HG03378 (cell line): ENCODE measurements around the gene CORO2B.

Source experiments
- ATAC-seq: cut with Tn5 transposase; IDR thresholded peaks from one replicate; pipeline ENCODE4 v1.9.1; 2021; ENCODE audit warnings: mild to moderate bottlenecking, moderate library complexity; ENCODE audit not compliant: unreplicated experiment

The CORO2B gene

DNA sequence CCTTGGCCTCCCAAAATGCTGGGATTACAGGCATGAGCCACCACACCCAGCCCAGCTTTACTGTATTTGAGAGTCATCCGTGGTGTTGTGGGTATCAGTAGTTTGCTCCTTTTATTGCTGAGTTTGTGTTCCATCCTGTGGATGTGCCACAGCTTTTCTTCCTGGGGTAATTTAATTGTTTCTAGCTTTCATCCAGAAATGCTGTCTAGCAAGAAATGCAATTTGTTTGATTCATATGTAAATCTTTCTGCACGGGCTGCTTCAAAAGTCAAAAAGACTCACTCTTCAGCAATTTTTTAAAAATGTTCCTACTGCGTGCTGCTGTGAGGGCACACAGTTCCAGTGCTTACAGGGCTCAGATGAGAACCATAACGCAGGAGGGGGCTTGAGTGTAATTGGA lies 47.1 kb downstream of the CORO2B start:
- no peak for ATAC-seq

DNA sequence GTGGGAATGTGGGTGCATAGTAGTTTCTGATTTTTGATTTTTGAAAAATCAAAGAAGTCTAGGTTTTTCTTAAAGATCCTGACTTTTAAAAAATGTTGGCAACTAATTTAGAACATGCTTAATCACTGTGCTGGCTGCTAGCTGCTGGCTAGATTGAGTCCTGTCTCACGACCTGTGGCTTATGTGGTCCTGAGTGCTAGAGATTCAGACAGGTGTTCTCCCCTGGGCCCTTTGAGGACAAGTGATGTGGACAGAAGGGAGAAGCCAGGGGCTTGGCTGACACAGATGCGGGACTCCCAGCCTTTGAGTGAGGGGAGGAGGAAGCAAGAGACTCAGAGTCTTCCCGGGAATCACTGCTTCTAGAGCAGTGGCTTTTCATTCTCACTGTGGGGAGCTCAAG lies 47.5 kb downstream of the CORO2B start:
- no peak for ATAC-seq

DNA sequence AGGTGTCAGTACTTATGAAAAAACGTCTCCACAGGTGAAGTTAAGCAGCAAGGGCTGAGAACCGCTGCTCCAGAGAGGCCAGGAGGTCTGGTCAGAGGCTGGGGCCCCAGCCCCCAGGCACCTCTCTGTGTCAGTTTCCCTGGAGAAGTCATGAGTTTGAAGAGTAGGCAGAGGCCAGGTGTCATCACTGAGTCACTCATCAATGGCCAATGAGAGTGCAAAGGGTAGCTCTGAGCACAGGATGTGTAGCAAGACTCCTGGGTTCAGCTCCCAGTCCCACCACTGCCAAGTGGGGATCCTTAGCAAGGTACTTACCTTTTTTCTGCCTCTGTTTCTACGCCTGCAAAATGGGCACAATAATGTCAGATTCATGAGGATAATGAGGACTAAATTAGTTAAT lies 47.9 kb downstream of the CORO2B start:
- ATAC-seq: no peak

DNA sequence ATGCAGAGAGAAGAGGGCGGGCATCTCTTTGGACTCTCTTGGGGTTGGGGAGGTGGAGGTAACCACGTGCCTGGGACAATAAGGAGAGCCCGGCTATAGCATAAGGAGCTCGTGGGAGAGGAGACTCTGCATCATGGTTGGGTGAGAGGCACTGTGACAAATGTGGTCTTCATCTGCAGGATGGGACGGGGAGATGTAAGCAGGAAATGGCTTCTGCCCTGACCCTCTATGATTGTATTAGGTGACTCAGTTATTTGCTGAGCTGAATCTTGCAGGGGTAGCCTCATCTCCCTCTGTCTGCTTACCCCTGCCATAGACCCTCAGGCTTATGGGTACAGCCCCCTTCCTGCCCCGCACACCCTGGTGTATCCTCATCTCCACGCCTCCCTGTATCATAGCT lies 48.7 kb downstream of the CORO2B start:
- ATAC-seq: no peak

DNA sequence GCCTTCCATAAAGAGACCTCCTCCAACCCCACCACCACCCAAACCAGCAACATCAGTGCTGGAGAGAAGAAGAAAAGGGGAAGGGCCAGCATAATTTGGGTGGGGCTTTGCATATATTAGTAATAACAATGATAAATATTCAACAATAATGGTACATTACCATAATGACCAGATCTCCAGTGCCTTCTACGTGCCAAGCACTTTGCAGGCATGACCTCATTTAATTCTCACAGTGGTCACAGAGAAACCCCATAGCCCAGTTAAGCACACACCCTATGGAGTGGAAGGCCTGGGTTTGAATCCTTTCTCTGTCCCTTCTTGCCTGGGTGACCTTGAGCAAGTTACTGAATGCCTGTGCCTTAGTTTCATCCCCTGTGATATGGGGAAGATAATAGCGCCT lies 49.2 kb downstream of the CORO2B start:
- ATAC-seq: no peak

DNA sequence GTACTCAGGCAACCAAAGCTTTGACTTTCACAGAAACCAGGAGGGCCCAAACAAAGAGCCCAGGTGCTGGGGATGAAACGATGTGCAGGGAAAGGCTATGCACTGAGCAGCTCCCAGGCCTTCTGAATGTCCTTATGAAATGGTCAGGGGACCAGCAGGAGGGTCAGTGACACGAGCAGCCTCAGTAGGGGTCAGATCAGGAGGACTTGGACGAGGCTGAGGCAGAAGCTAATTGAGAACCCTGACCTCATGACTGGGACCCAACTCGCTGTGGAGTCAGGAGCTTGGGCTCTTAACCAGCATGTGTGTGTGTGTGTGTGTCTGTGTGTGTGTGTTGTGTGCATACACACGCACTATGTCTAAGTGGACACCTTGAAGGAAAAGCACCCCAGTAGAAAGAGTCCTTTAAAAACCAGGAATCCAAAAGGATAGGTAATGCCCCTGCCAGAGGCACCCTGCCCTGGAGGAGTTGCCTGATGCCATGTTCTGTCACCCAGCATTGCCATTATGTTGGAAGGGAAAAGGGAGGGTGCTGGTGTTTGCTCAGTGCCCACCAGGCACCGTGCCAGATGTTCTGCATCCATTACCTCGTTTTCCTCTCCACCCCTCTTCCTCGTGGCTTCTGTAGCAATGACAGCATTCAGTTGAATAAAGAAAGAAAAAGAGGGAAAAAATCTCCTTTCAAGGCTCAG lies 50.9 kb downstream of the CORO2B start:
- ATAC-seq: no peak

DNA sequence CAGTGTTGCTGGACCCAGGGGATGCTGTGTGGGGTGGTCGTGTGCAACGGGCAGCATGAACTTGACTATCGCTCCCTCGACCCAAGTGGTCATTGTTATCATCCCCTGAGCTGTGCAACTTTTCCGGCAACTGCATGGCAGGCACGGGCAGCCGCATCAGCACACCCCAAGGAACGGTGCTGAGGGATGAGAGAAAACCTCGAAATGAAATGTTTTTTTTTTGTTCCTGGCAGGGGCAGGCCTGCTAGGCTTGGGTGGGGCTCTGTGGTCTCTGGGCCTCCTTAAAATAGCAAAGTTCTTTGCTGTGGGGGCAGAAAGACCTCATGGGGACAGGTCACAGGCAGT lies 51.4 kb downstream of the CORO2B start:
- no peak for ATAC-seq

DNA sequence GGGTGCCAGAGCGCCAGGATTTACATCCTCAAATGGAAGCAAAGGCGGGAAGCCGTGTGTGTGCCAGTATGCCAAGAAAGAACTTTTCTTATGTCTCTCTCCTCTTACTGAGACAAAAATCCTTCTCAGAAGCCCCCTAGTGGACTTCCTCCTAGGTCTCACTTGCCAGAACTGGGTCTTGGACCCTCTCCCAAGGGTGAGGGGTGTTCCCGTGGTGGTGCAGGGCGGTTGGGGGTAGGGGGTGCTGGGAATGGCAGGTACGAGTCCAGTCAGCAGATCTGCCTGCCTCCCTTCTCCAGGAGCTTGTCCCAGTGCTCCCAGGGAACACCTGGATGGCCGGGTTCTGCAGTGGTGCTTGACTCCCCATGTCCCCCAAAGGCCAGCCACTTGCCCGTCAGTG lies 52.0 kb downstream of the CORO2B start:
- no peak for ATAC-seq

DNA sequence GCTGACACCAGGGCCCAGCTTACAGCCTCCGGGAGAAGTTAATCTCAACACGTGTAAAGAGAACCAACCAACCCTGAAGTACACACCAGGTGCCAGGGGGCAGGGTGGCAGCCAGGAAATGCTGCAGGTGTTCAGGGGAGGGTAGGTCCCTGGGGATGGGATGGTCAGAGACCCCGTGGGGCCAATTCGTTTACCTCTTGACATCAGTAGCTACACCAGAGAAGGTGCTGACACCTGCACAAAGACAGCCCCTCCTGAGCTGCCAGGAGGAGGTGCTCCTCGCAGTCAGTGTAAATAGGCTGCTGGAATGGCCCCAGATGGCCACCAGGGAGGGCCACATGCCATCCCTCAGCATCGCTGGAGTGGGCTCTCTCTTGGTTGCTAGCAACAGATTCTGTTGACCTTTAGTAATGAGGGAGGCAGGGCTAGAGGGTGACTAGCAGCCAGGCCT lies 52.8 kb downstream of the CORO2B start:
- ATAC-seq: no peak

DNA sequence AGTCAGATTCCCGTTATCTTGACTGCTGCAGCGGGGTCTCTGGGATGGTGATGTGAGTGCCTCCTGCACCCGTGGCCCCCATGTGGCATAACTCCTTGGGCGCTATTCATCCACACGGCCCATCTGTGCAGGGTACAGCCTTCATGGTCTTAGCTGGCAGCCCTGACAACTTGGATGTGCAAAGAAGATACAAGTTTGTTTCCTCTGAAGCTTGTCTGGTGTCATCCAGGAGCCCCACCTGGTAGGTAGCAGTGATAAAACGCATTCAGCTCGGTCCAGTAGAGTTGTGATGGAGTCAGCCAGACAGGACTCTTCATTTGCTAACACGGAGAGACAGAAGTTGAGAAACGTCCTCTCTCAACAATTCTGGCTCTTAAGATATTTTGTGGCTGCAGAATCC lies 53.3 kb downstream of the CORO2B start:
- no peak for ATAC-seq

DNA sequence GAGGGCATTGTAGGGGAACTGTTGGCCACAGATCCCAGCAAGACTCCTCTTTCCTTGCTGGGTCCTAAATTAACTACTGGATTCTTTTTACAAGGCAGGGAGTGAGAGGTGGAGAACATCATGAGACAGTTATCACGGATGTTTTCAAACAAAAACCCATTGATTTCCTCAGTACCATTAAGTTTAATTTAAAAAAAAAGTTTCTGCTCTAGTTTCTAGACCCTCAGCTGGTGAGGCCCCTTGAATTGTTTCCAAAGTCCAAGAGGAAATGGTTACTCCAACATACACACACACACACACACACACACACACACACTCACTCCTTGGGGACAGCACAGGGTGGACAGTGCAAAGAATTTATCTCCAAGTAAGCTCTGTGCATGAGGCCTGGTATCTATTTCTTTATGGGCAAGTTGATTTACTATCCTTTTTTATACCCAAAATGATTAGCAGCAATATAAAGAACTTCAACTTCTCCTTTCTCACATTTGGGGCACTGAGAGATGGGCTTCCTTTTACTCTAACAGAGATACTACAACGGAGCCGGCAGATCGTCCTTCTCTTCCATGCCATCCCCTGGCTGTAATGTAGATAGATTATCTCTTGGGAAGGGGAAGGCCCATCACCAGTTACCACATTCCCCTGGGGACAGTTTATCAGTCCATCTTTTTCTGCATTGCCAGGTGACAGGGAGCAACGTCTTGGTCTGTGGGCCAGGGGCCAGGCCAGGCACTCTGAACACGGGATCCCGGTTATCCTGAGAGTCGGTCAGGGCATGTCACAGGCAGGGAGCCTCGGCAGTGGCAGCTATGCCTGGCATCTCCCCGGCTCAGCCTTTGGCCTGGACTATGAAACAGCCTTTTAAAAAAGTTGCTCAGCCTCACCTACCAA lies 54.7 kb downstream of the CORO2B start:
- no peak for ATAC-seq

DNA sequence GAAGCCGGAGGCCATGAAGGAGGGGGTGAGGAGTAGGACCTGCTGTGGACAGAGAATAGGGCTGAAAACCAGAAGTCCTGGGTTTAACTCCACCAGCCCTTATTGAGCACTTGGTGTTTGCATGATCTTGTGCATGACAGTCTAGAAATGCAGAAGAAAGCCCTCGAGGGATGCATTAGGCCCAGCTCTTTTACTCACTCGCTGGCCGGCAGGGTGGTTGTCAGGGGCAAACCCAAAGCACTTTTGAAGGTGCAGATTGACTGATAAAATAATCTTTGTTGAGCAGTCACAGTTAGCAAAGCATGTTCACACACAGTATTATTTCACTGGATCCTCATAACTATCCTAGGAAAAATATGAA lies 55.3 kb downstream of the CORO2B start:
- ATAC-seq: no peak

DNA sequence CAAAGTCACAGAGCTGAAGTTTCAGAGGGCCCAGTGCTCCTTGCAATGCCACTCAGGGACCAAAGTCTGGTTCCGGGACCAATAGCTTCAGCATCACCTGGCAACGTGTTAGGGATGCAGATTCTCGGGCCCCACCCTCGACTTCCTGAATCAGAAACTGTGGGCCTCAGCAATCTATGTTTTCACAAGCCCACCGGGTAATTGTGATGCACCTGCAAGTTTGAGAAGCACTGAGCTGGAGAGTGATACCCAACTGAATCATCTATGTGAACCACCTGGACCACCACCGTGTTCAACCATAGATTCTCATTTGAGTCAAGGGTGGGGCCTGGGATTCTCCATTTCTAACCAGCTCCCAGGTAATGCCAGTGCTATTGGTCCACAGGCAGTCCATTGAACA lies 55.7 kb downstream of the CORO2B start:
- no peak for ATAC-seq

DNA sequence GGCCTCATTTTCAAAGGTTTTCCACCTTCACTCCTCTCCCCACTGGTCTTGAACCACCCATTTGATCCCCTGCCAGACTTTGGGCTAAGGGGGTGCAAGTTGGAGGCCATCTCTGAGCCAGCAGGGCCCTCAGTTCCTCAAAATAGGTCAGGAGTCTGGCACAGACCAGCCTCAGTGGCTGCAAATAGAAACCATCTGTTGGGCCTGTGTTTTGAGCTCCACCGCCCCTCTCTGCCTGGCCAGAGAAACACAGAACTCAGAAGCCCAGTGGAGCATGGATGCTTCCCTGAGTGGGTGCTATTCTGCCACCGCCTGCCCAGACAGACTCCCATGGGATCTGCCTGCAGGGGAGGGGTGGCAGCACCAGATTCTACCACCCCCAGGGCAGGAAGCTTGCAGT lies 56.3 kb downstream of the CORO2B start:
- ATAC-seq: no peak

DNA sequence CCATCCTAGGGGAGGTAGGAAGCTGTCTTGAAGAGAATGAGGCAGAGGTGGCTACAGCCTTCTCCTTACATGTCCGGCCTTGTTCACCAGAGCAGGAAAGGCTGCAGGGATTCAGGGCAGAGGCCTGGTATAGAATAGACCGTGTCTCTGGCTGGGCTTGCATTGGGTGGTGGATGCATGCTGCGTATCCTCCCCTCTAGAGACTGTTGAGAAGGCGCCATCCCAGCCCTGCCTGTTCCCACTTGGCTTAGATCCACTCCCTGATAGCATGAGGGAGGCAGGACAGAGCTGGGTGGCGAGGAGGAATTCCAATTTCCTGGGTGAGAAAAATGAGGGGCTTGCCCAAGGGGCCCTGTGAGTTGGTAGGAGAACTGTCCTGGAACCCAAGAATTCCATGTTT lies 57.5 kb downstream of the CORO2B start:
- ATAC-seq: no peak

DNA sequence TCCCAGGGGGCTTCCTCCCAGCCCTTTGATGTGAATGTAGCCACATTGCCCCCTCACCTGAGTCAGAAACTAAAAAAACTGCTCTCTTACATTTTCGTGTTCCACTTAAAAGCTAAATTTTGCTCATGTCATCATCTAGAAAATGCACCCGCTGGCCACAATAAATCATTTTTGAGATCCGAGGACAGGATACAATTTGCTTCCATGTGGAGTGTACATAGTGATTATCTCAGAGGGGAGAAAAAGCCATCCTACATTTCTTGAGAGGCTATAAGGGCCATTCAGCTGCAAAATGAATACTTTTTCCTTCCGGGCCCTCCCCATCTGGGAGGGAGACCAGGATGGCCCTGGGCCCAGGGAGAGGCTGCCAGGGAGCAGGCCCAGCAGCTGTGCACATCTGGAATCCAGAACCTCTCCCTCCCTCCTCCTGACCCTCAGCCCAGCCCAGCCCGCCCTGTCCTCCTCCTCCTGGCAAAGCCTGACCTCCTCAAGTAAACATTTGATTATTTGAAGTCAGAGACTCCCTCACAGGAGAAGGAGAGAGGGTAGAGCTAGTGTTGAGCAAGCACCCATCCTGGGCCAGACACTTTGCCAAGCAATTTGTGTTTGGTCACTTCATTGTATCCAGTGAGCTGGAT lies 59.1 kb downstream of the CORO2B start:
- ATAC-seq: no peak

DNA sequence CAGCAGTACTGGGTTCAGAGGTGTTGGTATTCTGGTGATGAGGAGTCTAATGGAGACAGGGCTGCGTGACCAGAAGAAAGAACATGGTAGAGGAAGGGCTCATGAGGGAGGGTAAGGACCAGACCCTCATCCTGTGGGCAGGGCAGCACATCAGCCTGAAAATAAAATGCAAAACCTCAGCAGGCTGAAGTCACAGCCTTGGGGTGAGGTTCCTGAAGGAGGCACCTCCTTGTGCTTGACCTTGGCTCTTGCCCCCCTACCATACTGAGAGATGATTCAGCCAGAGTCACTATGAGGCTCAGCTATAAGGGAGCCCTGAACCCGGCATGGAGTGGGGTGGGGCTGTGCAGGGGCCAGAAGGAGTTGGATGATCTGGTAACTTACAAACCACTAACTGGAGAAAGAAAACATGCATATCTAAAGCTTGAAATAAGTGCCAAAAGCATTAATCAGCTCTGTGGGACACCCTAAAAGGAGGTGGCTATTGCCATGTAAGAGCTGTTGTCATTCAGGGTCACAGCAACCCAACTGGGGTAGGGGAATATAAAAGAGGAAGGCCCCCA lies 60.2 kb downstream of the CORO2B start:
- no peak for ATAC-seq

DNA sequence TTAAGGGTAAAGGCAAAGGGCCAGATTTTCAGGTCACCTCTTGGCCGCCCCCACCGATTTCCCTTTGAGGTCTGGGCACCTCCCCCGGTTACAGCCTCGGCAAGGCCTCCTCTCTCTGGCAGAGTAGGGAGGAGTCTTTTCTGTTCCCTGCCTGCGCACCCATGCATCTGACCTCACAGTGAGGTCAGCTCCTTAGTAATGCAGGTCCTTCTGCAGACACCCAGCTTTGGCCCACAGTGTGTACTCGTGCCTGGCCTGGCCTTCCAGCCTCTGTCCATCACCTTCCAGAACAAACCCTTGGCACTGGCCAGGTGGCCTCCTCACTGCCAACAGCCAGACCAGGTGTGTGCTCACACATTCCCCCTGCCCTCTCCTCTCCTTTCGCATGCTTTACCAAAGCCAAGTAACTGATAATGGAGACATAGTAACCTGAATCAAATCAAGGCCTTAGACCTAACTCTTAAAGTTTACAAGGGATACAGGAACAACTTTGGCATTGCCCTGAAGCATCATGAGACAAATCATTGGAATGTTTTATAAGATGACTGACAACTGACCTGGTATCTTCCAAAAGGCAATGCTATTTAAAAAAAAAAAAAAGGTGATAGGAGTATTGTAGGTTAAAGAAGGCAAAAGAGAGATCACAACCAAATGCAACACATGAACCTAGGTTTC lies 61.3 kb downstream of the CORO2B start:
- no peak for ATAC-seq

DNA sequence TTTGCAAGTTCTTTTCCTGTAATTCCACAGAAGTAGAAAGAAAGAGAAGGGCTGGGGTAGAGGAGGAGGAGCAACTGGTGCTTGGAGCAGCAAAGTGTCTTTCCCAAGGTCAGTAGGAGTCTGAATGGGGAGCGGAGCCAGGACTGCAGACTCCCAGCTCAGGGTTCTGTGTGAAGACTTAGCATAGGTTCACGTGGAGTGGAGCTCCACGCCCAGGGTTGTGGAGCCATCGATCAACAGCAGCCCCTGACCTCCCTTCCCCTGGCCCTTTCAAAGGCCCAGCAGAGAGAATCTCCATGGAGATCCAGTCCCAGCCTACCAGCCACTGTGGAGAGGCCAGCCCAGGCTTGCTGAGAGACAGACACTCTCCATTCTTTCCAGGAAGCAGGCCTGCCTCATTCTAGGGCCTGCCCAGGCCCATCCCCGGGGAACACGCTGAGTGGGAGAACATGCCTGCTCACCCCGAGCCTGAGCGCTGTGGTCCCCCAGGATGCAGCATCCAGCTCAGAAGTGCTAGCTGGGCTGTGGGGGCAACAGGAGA lies 62.1 kb downstream of the CORO2B start:
- ATAC-seq: no peak

DNA sequence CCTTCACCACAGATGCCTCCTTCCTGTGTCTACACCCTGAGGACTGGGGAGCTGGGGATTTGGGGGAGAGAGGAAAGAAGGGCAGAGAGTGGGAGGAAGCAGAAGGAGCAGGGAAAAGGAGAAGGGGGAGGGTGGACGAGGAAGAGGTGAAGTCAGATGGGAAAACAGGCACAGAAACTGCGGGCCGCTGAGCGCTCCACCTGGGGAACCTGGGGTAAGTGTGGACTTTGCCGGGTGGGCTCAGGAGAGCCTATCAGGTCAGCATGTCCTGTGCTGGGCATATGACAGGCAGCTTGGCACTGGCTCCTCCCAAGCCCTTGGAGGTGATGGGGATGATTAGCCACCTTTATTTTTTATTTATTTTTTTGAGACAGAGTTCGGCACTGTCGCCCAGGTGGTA lies 62.6 kb downstream of the CORO2B start:
- no peak for ATAC-seq

DNA sequence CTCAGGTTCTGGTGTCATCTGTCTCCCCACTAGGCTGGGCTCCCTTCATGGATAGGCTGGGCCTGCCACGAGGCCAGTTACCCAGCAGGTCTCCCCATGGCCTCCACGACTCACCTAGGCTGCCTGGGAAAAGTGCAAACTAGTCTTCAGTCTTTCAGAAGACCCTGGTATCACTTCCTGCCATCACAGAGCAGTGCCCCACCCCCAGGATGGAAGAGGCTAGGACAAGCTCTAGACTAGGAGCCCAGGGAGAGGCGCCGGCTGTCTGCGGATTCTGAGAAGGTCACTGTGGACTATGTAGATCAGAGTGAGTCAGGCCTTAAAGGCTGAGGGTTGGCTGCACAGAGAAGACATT lies 63.7 kb downstream of the CORO2B start:
- no peak for ATAC-seq
